Colon (tissue), 2 donors: Measurements from ENCODE around the gene MRGPRD.
"Not testable (repeated sequence)": the region's sequence is repeated elsewhere in the genome, so short reads cannot be mapped to it uniquely, and the experiment has no call there.

Experiments used
- FAIRE-seq: peaks from 2 replicates; lab custom pipeline; 2012; peaks lifted over from hg19 to GRCh38; lab: Jason Lieb, UNC
- donor health status: control.
- donor health status: control.

The MRGPRD gene

DNA sequence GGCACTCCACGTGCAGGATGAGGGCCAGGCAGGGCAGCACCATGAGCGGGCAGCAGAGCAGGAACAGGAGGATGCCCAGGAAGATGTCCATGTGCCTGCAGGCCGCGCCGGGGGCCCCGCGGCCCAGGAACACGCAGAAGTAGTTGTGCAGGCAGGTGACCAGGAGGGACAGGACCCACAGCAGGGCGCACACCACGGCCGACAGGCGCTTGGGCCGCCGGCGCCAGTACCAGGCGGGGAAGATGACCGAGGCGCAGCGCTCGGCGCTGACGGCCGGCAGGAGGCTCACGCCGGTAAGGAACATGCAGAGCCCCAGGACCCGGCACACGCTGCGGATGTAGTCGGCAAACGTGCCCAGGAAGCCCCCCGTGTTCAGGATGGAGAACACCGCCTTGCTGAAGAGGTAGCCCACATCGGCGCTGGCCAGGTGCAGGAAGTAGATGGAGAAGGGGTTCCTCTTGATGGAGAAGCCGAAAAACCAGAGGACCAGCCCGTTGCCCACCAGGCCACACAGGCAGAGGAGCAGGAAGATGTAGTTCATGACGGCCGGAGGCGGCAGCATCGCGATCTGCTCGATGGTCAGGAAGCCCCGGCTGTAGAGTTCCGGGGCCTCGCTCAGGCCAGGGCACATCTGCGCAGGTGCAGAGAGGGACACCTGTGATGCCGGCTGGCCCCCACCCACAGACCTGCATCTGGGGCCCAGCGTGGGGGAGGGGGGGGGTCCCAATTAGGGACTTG is 25.0 kb upstream of the MRGPRD start:
- no peak for FAIRE-seq

DNA sequence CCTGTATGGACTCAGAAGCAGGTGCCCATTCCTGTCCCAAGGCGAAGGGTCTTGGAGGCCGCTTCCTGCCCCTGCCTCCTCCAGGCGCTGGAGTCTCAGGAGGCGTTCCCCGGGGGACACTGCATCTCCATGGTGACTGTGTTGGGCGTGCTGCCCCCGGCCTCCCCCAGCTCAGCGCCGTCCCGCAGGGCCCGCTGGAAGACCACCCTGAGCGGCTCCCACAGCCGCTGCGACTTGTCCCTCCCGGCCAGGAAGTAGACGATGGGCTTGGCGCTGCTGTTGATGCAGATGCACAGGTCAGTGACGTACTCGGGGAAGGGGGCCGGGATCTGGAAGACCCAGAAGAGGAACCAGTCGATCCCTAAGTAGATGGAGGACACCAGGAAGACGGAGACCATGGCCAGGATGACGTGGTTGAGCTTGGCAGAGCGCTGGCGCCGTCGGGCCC is 24.4 kb upstream of the MRGPRD start:
- no peak for FAIRE-seq

DNA sequence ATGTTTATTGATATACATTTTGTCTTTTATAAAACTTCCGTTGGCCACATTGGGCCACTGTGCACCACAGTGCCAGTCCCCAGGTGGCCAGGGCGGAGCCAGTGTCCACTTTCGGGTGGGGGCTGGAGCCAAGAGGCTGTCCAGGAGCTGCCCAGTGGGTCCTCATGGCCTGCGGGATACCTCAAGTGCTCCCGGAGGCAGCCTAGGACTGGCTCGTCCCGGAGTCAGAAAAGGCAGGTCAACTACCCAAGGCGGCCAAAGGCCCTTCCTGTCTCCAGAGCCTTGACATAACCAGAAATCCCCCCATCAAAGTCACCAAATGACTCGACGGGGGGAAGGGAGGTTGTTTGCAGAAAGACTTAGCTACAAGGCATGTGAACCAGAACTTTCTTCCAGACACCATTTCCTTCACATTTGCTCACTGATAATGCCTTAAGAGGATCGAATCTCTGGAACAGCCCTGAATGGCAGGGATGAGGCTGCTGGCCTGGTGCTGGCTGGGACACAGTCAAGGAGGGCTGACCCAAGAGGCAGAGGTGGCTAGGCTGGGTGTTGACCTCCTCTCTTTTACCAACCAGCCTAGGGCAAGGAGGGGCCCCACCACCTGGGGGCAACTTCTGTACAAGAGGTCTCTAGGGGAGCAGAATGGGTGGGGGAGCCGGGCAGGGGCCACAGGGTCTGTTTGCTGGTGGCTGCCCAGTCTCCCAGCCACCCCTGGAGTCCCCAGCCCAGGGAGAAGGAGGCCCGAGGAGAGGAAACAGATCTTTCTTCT is 23.8 kb upstream of the MRGPRD start:
- FAIRE-seq, result no peak

DNA sequence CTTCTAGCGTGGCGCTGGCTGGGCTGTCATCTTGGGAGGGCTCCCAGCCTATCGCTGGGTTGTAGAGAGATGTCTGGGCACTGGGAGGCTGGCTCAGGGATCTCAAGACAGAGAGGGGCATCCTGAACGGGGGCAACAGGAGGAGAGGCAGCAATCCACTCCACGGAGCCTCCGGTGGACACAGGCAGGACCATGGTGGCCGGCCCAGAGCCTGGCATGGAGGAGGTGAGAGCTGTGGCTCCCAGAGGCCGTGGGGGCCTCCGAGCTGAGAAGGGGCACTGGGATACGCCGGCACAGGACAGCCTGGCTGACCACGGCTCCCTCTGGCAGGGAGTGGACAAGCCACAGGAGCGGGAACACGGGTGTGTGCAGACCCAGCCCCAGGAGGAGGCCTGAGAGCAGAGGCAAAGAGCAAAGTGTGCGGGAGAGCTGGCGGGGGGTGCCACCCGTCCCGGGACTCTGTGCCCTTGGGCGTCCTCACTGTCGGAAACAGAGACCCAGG is 23.1 kb upstream of the MRGPRD start:
- no peak for FAIRE-seq

DNA sequence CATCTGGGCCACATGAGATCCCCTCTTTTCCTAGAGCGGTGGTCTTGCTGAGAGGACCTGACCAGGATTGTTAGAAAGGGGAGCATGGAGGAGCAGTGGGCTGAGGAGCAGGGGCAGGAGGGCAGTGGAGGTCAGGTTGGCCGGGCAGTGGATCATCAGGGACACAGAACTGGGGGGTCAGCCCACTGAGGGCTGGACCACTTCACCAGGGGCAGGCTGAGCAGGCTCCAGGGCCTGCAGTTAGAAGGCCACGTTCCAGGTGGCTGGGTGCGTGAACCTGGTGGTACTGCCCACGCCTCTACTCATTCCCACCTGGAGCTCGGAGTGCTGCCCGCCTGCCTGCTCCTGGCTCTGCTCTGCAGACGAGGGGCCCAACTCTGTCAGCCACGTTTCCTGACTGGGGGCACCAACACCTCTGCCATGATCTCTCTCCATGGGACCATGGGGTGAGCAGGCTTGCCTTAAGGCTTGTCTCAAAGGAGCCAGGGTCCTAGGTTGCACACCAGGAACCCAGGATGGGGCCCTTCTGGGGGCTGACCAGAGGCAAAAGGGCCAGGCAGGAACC is 22.6 kb upstream of the MRGPRD start:
- FAIRE-seq, result no peak

DNA sequence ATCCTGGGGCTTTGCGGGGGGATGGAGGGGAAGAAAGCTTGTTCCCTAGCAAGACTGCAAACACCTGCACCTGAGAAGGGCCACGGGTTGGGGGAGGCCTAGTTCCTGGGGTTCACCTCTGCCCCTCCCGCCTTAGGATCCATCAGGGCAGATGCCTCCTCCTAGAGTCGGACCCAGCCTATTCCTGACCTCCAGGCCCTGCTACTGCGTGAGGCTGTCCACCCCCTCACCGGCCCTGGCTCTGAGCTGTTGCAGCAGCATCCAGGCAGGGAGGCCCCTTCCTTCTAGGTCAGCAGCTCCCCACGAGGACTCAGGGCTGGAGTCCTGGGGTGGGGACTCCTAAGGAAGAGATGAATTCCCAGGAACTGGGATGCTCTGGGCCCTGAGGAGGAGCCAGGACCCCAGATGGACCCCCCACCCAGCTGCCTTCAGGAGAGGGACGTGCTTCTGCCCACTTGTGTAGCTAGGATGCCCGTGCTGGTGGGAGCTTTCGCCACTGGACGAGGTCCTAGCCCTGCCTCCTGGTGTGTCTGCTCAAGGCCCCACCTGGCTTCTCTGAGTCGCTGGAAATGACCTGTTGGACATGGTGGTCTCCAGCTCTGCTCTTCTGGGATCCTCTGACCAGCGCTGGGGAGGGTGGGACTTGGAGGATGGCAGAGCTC is 21.9 kb upstream of the MRGPRD start:
- FAIRE-seq, result no peak

DNA sequence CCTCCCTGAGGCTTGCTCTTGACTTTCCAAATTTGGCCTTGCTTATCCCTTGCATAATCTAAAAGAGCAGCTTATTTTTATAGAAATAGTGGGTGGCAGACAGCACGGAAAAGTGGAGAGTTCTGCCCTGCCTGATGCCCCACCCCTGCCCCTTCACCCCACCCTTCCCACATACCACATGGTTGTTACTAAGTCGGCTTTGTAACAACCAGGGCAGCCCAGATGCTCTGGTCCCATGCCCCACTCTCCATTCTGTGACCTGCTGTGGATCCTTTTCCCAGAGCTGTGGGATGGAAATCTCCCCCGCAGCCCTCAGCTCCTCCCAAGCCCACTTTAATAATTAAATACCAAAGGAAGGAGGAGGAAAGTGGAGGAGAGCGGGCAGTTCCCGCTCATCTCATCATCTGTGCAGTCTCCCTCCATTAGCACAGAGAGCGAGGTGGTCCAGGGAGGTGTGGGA is 21.4 kb upstream of the MRGPRD start:
- FAIRE-seq, result no peak

DNA sequence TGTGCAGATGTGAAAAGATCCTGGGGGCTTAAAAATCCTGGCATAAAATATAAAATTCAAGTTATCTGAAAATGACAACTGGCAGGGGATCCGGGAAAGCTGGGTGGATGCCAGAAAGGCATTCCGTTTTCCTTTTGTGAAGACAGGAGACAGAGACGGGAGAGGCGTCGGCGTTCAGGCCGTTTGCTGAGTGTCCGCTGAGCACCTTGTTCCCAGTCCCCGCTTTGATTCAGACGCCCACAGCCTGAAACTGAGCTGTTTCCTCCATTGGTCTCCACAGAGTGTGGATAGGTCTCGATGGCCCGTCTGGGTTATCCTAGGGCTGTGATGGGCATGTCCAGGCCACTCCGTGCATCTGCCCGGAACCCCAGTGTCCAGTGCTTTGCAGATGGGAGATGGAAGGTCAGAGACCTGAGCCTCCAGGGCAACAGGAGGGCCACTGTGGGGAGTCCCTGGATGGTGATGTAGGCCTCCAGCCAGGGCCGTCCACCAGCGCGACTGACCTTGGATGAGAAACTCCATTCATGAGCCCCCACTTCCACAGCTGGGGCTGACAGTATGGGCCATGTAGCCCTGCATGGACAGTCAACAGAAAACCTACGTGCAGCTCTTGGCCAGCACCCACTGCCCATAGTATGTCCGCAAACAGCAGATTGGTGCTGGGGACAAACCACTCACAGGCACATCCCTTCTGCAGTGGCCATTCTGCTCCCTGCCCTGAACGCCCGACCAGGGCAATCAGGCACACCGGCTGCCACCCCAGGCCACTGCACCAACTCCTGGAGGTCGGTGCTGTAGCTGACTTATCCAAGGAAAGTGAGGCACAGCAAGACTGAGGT is 20.7 kb upstream of the MRGPRD start:
- no peak for FAIRE-seq

DNA sequence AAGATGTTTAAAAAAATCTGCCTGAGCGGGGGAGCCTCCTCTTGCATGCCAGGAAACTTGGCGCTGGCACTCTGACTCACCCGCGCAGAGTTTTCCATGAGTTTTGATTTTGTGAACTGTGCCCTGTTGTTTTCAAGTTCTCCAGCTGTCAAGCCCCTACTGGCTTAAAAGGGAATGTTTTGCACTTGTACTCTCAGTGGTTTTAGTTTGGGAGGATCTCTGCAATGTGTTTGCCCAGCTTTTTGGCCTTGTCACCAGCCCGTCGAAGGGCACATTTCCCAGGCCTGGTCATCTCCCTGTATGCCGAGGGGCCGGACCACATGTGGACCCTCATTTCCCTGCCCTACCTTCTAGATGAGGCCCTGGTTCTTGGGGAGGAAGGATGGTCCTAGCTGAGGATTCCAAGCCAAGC is 20.1 kb upstream of the MRGPRD start:
- FAIRE-seq, result no peak

DNA sequence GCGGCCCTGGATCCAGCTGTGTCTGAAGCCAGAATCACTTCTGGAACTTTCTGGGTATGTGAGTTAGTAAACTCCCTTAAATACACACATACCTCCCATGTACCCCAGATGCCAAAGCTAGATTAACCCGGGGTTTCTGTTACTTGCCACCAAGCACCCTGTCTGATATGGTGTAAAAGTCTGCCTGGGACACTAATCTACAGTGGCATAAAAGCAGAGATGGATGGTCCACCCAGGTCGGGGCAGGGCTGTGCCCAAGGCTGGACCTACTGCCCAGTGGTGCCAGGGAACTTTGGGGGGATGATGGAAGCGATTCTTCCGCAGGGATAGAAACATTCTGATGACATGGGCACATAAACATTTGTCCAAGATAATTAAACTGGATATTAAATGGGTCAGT is 19.6 kb upstream of the MRGPRD start:
- FAIRE-seq, result no peak

DNA sequence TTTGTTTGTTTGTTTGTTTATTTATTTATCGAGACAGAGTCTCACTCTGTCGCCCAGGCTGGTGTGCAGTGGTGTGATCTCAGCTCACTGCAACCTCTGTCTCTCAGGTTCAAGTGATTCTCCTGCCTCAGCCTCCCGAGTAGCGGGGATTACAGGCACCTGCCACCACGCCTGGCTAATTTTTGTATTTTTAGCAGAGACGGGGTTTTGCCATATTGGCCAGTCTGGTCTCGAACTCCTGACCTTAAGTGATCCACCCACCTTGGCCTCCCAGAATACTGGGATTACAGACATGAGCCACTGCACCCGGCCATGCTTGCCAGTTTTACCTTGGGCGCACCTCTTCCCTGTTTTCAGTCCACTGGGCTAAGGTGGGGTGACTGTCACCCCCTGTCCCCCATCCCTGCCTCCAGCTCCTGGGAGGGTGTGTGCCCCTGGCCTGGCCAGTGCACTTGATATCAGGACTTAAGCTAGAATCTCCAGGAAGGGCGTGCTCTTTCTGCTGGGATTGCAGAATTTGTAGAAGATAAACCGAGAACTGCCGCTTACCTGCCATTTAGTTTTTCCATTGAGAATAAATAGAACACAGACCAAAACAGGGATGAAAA is 19.1 kb upstream of the MRGPRD start:
- not testable (repeated sequence) for FAIRE-seq

DNA sequence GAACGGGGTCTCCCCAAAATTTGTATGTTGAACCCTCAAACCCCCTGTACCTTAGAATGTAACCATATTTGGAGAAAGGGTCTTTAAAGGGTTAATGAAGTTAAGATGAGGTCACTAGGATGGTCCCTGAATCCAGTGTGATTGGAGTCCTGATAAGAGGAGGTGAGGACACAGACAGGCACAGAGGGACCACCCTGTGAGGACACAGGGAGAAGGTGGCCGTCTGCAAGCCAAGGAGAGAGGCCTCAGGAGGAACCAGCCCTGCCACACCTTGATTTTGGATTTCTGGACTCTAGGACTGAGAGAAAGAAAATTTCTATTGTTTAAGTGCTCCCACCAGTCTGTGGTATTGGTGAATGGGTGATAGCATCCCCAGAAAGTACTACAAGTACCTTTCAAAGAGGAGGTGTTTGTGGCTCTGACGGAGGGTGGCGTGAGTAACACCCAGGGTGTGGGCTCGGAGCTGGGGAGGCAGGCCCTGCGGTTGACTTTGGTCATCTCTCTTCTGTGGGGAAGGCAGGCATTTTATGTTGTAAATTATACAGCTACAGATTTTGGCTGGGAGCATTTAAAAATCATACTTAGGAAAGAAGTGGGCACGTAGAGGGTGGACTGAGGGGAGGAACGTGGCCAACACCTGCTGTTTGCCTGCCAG is 18.4 kb upstream of the MRGPRD start:
- no peak for FAIRE-seq

DNA sequence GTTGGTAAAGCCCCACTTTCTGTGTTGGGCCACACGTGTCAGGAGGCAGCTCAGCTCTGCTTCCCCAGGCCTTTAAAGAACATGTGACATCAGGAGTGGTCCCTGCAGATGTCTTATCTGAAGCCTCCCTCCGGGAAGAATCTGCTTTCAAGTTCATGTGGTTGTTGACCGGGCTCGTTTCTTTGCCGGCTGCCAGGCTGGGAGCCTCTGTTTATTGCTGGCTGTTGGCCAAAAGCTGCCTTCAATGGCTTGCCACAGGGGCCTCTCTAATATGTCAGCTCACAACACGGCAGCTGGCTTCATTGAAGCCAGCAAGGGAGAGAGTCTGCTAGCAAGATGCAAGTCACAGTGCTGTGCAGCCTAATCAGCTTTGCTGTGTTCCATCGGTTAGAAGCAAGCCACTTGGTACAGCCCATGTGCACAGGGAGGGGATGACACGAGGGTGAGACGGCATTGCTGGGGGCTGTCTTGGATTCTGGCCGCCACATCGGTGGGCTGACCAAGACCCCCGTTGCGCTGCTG is 17.7 kb upstream of the MRGPRD start:
- FAIRE-seq, result no peak

DNA sequence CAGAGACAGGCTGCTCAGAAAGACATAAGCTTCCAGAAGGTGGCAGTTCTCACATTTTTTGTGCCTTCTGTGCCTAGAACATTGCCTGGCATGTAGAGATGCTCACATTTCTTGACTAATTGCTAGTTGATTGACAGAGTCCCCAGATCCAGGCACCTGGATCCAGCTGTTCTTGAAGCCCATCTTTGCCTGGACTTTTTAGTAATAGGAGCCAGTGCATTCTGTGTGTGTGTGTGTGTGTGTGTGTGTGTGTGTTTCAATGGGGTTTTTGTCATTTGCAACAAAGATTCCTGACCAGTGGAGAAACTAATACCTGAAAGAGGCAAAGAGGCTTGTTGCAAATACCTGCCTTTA is 17.2 kb upstream of the MRGPRD start:
- no peak for FAIRE-seq

DNA sequence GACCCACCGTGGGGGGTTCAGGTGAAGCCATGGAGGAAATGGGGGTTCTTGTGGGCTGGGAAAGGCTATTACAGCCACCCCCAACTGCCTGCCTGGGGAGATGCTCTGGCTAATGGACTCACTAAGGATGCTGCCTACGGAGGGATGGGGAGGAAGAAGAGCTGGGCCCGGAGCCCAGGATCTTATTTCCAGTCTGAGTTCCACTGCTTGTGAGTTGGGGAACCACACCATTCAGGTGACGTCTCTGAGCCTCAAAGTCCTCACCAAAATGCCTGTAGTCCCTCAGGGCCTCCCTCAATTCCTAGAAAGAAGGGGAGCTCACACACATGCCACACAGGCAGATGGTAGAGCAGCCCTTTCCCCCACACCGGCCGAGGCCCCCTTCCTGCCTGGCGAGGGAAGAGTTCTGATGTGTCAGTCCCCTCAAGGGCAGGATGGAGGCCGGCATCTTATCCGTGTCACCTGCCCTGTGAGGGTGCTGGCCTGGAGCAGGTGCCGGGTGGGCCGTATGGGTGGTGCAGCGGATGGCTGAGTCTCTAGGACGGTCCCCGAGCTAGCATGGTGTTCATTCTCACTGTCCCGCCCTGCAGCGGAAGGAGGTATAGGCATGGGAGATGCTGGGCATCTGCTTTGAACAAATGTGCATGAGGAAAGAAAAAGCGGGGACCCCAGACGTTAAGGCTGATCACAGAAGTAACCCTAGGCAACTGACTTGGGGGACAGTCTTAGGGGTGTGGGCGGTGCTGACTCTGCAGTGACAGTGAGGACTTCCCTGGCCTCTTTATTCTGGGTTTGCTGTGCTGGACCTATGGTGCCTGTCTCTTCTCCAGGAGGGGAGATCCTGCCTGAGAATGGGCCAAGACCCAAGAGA is 16.6 kb upstream of the MRGPRD start:
- no peak for FAIRE-seq

DNA sequence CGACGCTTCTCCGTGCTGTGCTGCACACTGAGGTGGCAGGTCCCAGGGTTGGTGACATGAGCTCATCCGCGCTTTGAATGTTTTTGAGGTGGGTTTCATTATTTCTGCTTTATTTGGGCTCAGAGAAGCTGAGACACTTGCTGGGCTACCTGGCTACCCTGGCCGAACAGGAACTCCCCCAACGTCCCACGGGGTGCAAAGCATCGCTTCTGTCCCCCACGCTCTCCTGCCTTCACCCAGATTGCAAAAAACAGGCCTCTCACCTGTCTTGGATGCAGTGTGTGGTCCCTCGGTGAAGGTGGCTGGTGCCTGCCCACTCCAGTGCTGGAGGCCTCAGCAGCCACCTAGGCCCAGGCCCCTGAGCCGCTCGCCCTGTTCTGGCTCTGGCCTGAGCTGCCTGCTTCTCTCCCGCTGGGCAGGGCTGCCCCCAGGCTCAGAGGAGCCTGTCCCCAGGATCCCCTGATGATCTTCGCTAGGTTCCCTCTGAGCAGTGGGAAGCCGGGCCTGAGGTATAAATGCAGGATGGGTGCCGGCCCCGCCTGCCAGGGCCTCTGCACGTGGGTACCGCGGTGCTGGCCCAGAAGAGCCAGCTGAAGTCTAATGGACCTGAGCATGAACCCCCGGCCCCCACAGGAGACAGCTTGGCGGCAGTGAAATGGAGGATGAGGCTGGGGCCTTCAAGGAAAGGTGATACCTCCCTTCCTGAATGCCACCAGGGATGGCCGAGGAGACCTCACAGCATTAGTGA is 15.8 kb upstream of the MRGPRD start:
- no peak for FAIRE-seq

DNA sequence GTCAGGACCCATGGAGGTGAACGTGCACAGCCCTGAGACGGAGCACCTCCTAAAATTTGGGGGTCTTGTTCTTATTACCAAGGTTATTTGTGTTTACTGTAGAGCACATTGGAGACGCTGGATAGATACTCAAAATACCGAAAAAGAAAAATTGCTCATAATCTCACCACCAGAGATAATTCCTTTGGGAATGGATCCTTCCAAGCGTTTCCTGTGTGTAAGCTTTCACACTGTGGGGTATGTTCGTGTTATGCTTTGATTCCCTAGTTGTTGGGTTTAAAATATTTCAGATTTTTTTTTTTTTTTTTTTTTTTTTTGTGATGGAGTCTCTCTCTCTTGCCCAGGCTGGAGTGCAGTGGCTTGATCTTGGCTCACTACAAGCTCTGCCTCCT is 14.1 kb upstream of the MRGPRD start:
- no peak for FAIRE-seq

DNA sequence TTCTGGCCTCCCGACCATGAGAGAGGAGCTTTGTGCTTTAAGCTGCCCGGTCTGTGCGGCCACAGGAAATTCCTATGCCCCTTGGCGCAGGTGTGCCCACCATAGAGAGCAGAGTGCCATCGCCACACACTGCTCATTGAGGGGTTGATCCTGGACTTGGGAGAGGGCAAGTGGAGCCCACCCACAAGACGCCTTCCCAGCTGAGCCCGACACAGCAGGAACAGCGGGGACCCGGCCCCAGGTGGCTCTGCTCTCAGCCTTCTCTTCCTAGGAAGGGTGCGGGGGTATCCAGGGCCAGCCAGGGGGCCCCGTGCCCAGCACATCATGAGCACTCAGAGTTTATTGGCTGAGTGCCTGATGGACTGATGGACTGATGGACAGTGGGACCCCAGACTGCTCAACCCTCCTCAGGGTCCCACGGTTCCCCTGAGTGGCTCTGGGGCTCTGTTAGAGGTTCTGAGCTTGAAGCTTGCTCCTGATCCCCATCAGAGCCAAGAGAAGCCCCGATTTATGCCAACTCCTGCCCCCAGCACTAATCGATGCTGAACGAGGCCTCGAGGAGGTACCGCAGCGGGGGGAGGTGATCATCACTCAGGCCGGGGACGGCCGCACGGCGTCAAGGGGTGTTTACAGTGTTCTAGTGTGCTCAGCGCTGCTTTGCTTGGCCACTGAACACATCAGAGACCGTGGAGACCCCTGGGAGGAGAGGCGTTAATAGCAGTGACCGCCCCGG is 13.5 kb upstream of the MRGPRD start:
- no peak for FAIRE-seq
